Adrenal gland (tissue), 12 donors: Measurements from ENCODE around the gene ABLIM2. TPM values are rescaled to one million over a fixed set of nuclear protein-coding genes. Genes with fewer than 3 reads are reported as not detected.

Experiments used
- DNase-seq, 7 donors: peaks; one replicate each; pipeline ENCODE4 v3.0.0-alpha.2; 2019 to 2020
- H3K27ac ChIP-seq, 5 donors: fragments of 200-600 bp; sonication (generic) in 4 of 5; 1 replicate in 3 of 5; 2 replicates in 2 of 5; pipeline versions ENCODE4 v1.5.1 to v1.8.0; 2016 to 2020; ENCODE audit warnings: mild to moderate bottlenecking in 1 of 5
- H3K27me3 ChIP-seq: fragments of 200-600 bp; 2 replicates; pipeline ENCODE4 v1.8.0; 2021
- H3K36me3 ChIP-seq, 2 donors: fragments of 200-600 bp; replicated peaks in 1 of 2; 1 replicate in 1 of 2; 2 replicates in 1 of 2; pipeline versions ENCODE4 v1.5.1 to v1.8.0; 2018 to 2022
- H3K4me1 ChIP-seq, 2 donors: fragments of 200-600 bp; replicated peaks in 1 of 2; 1 replicate in 1 of 2; 2 replicates in 1 of 2; pipeline versions ENCODE4 v1.5.1 to v1.8.0; 2018 to 2021
- H3K4me3 ChIP-seq, 4 donors: fragments of 200-600 bp; sonication (generic) in 3 of 4; one replicate each; pipeline ENCODE4 v1.5.1; 2016 to 2018
- H3K9me3 ChIP-seq, 3 donors: fragments of 200-600 bp; sonication (generic) in 1 of 3; replicated peaks in 1 of 3; 1 replicate in 2 of 3; 2 replicates in 1 of 3; pipeline versions ENCODE4 v1.5.1 to v1.8.0; 2016 to 2021
- POLR2A ChIP-seq, 2 donors: fragments of 450-650 bp; IDR thresholded peaks; one replicate each; pipeline ENCODE4 v1.6.1; 2017; ENCODE audit warnings: antibody characterized with exemption in 2 of 2, mild to moderate bottlenecking in 2 of 2, moderate library complexity in 1 of 2
- WGBS, 4 donors: extraction: QIAGEN DNeasy Blood & Tissue Kit in 2 of 4; methylation state at CpG; one replicate each; pipeline versions ENCODE4 v1.1.5 to v1.1.7; 2013 to 2017; 5-methylcytosine and 5-hydroxymethylcytosine counted together
- intact Hi-C, 2 donors: fragments of 100-400 bp; cut with DNase I; formaldehyde crosslinking; loops; one replicate each; pipeline versions ENCODE4 v1.14.1 to v1.15.0; 2022 to 2023
- polyA plus RNA-seq, 3 donors: library from polyadenylated mRNA; stranded (reverse); fragments of 200-250 nt in 2 of 3; fragments of 350-450 nt in 1 of 3; fragmentation: Illumina TruSeq in 1 of 3; extraction: RNeasy Lipid Tissue Mini Kit (QIAGEN cat#74804) in 1 of 3; gene quantifications; one replicate each; pipeline ENCODE4 v1.2.3, GENCODE V29; 2013 to 2014
- total RNA-seq, 9 donors: library from RNA; depleted of rRNA in 4 of 9; stranded (reverse); fragments of >200 nt in 4 of 9; fragments of 120-200 nt in 1 of 9; fragmentation: NEBNext Ultra II Directional in 1 of 9; extraction: Animal tissue kit (Norgen Biotek cat#: 25700) in 1 of 9; gene quantifications; one replicate each; pipeline versions ENCODE4 v1.1.0 to v1.2.4, GENCODE V29; 2013 to 2023
- TF ChIP-seq, protein P1 (sequence below), 6 experiments: fragments of 450-650 bp in 4 of 6; fragments of 200-600 bp in 2 of 6; sonication (generic) in 1 of 6; IDR thresholded peaks; 1 replicate in 5 of 6; 2 replicates in 1 of 6; pipeline versions ENCODE4 v1.5.1 to v1.8.0; 2016 to 2021; ENCODE audit warnings: antibody characterized with exemption in 6 of 6, mild to moderate bottlenecking in 2 of 6, moderate library complexity in 1 of 6
- donor health status: healthy with polysubstance abuse.
- donor health status: Bipolar disorder and iron deficiency.
- donor health status: DM: yes; HTN: yes; CAD: no.
- donor health status: DM: no; HTN: no; CAD: no.
- donor health status: DM: no; HTN: no; CAD: no.
- donor health status: DM: yes; HTN: yes; CAD: no.

The ABLIM2 gene
- total and polyA plus RNA-seq, 12 donors, result 5.8 to 31.2 (median 14.6) TPM

DNA sequence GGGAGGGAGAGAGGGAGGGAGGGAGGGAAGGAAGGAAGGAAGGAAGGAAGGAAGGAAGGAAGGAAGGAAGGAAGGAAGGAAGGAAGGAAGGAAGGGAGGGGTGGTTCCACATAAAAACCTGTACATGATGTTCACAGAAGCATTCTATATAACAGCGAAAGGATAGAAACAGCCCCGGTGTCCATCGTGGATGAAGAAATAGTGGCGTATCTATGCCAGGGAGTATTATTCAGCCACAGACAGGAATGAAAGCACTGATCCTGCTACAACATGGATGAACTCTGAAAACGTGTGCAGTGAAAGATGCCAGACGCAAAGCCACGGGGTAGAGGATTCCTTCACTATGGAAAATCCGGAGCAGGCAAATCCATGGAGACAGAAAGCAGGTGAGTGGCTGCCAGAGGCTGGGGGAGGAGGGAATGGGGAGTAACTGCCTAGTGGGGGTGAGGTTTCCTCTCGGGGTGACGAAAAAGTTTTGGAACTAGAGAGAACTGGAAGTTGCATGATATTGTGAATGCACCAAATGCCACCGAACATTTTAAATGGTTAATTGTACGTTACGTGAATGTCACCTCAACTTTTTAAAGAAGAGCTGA is 92.2 kb downstream of the ABLIM2 start:
- DNase-seq, result no peak
- Histone ChIP-seq H3K27ac (no peak overlapping the region), H3K36me3 (no peaks in the 10 kb centered on the region), H3K4me3 (no peak overlapping the region), H3K27me3 (no peaks in the 10 kb centered on the region), H3K9me3 (peaks cover 0 to 10% (median 0%) of the 10 kb centered on the region in 3 donors), H3K4me1 (no peaks in the 10 kb centered on the region)
- intact Hi-C loops, result no loop called here
- no peak for TF ChIP-seq POLR2A (IDR thresholded peaks at IDR 0.05)
- TF ChIP-seq, protein P1, sequence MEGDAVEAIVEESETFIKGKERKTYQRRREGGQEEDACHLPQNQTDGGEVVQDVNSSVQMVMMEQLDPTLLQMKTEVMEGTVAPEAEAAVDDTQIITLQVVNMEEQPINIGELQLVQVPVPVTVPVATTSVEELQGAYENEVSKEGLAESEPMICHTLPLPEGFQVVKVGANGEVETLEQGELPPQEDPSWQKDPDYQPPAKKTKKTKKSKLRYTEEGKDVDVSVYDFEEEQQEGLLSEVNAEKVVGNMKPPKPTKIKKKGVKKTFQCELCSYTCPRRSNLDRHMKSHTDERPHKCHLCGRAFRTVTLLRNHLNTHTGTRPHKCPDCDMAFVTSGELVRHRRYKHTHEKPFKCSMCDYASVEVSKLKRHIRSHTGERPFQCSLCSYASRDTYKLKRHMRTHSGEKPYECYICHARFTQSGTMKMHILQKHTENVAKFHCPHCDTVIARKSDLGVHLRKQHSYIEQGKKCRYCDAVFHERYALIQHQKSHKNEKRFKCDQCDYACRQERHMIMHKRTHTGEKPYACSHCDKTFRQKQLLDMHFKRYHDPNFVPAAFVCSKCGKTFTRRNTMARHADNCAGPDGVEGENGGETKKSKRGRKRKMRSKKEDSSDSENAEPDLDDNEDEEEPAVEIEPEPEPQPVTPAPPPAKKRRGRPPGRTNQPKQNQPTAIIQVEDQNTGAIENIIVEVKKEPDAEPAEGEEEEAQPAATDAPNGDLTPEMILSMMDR (IDR thresholded peaks at IDR 0.05), result no peak
- 90 to 95% (median 92%) methylated on average over 13 of the region's 13 CpGs for WGBS, 4 donors

DNA sequence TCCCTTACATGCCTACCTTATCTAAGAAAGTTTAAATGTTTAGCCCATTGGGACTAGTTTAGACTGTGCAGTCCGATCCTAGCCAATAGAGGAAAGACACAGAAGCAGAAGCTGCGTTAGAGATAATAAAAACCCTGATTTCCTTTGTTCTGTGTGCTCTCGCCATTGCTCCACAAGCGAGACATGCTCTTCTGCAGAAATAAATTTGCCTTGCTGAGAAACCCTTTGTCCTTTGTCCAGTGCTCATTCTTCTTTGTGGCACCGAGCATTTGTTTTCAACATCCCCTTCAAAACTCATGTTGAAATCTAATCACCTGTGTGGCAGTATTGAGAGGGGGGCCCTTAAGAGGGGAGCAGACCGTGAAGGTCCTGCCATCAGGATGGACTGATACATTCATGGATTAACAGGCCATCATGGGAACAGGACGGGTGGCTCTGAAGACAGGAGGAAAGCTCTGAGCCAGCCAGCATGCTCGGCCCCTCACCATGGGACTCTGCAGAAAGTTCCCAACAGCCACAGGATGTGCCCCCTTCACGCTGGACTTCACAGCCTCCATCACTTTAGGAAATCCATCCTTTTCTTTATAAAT is 94.5 kb downstream of the ABLIM2 start:
- DNase-seq, result no peak
- Histone ChIP-seq H3K9me3 (peaks cover 0 to 10% (median 0%) of the 10 kb centered on the region in 3 donors), H3K4me3 (no peak overlapping the region), H3K27ac (no peak overlapping the region), H3K4me1 (no peaks in the 10 kb centered on the region), H3K27me3 (no peaks in the 10 kb centered on the region), H3K36me3 (no peaks in the 10 kb centered on the region)
- TF ChIP-seq POLR2A (IDR thresholded peaks at IDR 0.05), result no peak
- TF ChIP-seq, protein P1 (IDR thresholded peaks at IDR 0.05), result no peak
- 91 to 96% (median 95%) methylated on average over 8 to 9 of the region's 9 CpGs for WGBS, 4 donors
- intact Hi-C loops, result no loop called here

DNA sequence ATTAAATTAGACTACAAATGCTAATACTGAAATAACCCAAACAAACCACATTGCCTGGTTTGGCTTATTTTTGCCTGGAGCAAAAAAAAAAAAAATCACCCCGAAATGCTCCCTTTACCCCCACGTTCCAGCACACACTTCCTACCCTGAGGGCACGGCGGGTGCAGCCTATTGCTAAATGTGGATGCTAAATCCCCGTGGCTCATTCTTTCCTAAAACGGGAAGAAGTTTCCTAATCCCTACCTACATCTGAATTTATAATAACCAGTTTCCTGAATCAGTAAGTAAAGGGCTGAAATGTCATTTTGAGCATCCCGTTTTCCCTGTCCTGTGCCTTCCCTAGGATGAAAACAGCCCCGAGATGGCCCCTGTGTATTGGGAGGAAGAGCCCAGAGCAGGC is 97.0 kb downstream of the ABLIM2 start:
- TF ChIP-seq POLR2A (IDR thresholded peaks at IDR 0.05), result no peak
- TF ChIP-seq, protein P1 (IDR thresholded peaks at IDR 0.05), result no peak
- intact Hi-C loops, result no loop called here
- H3K4me1 ChIP-seq, result no peaks in the 10 kb centered on the region
- no peak overlapping the region for H3K27ac ChIP-seq
- H3K27me3 ChIP-seq, result no peaks in the 10 kb centered on the region
- no peak overlapping the region for H3K4me3 ChIP-seq
- DNase-seq, result no peak
- H3K9me3 ChIP-seq, result peaks cover 0 to 10% (median 0%) of the 10 kb centered on the region in 3 donors
- WGBS, 4 donors, result 86 to 90% (median 87%) methylated on average over 8 of the region's 8 CpGs
- H3K36me3 ChIP-seq, result no peaks in the 10 kb centered on the region

DNA sequence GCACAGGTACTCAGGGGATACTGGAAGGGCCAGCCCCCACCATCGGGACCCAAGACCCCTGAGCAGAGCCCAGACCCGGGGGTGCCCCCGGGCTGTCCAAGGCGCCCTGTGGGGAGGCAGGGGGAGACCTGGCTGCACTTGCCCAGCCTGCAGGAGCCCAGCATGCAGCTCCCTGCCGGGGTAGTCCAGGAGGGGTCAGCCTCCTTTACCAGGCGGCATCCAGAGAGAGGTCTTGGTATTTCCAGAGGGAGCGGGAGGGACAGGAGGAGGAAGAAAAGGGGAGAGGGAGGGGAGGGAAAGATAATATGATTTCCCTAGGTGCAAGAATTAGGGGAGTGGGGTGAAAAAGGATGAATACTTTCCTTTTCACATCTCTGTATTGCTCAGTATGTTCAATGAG is 97.5 kb downstream of the ABLIM2 start:
- intact Hi-C loops, result no loop called here
- H3K27ac ChIP-seq, result no peak overlapping the region
- no peaks in the 10 kb centered on the region for H3K4me1 ChIP-seq
- WGBS, 4 donors, result 62 to 83% (median 68%) methylated on average over 7 of the region's 7 CpGs
- no peaks in the 10 kb centered on the region for H3K27me3 ChIP-seq
- peaks cover 0 to 10% (median 0%) of the 10 kb centered on the region in 3 donors for H3K9me3 ChIP-seq
- no peaks in the 10 kb centered on the region for H3K36me3 ChIP-seq
- DNase-seq, result no peak
- H3K4me3 ChIP-seq, result no peak overlapping the region
- TF ChIP-seq, protein P1 (IDR thresholded peaks at IDR 0.05), result no peak
- TF ChIP-seq POLR2A (IDR thresholded peaks at IDR 0.05), result no peak
